ENCODE measurements around the gene COBLL1. TPM values are rescaled to one million over a fixed set of nuclear protein-coding genes. Genes with fewer than 3 reads are reported as not detected.

Gene COBLL1
- total and polyA plus RNA-seq, 2 experiments from 2014 or later, result 87.3 to 146 TPM

GRCh38 chr2:164675687-164676086, 165.9 kb downstream of the COBLL1 start:
- TF ChIP-seq EZH2 (IDR thresholded peaks at IDR 0.05; ENCODE audit: borderline replicate concordance), result no peak
- no peak for TF ChIP-seq EZH2phosphoT487 (IDR thresholded peaks at IDR 0.05; ENCODE audit: low read depth, severe bottlenecking, unreplicated experiment)
- no peak for TF ChIP-seq CTCF (IDR thresholded peaks at IDR 0.05; ENCODE audit: poor library complexity)
- no peaks in the 10 kb centered on the region for H3K9me3 ChIP-seq (ENCODE audit: low read depth)
- H3K27me3 ChIP-seq, result no peaks in the 10 kb centered on the region
- H2AFZ ChIP-seq, result no peak overlapping the region
- no peaks in the 10 kb centered on the region for H3K79me2 ChIP-seq
- no peak overlapping the region for H3K27ac ChIP-seq
- no peaks in the 10 kb centered on the region for H4K20me1 ChIP-seq (ENCODE audit: insufficient read depth, poor library complexity, severe bottlenecking)
- 83% methylated on average over 2 of the region's 2 CpGs for WGBS (ENCODE audit: low lambda C conversion rate, missing lambda C conversion rate)
- DNase-seq (ENCODE audit: low spot score), result no peak
- no peak overlapping the region for H3K4me3 ChIP-seq
- H3K4me2 ChIP-seq, result no peak overlapping the region
- no peaks in the 10 kb centered on the region for H3K9me2 ChIP-seq (replicated peaks; ENCODE audit: insufficient read depth)
- no peaks in the 10 kb centered on the region for H3K36me3 ChIP-seq (replicated peaks; ENCODE audit: insufficient read depth, low read depth)
- no peaks in the 10 kb centered on the region for H3K4me1 ChIP-seq (ENCODE audit: insufficient read depth)

- Histone ChIP-seq H3K36me3 (replicated peaks; ENCODE audit: insufficient read depth, low read depth) (no peaks in the 10 kb centered on the region), H3K4me1 (ENCODE audit: insufficient read depth) (no peaks in the 10 kb centered on the region), H3K9me2 (replicated peaks; ENCODE audit: insufficient read depth) (no peaks in the 10 kb centered on the region), H3K27ac (no peak overlapping the region), H2AFZ (no peak overlapping the region), H3K4me3 (no peak overlapping the region), H3K79me2 (no peaks in the 10 kb centered on the region), H3K9me3 (ENCODE audit: low read depth) (no peaks in the 10 kb centered on the region), H4K20me1 (ENCODE audit: insufficient read depth, poor library complexity, severe bottlenecking) (no peaks in the 10 kb centered on the region), H3K27me3 (no peaks in the 10 kb centered on the region), H3K4me2 (no peak overlapping the region)
- no peak for DNase-seq (ENCODE audit: low spot score)
- TF ChIP-seq EZH2phosphoT487 (IDR thresholded peaks at IDR 0.05; ENCODE audit: low read depth, severe bottlenecking, unreplicated experiment) (no peak), CTCF (IDR thresholded peaks at IDR 0.05; ENCODE audit: poor library complexity) (no peak), EZH2 (IDR thresholded peaks at IDR 0.05; ENCODE audit: borderline replicate concordance) (no peak)
- WGBS (ENCODE audit: low lambda C conversion rate, missing lambda C conversion rate), result 76% methylated on average over 2 of the region's 2 CpGs
These were observed 166.6 kb downstream of the COBLL1 start for GRCh38 chr2:164675027-164675426.

DNA sequence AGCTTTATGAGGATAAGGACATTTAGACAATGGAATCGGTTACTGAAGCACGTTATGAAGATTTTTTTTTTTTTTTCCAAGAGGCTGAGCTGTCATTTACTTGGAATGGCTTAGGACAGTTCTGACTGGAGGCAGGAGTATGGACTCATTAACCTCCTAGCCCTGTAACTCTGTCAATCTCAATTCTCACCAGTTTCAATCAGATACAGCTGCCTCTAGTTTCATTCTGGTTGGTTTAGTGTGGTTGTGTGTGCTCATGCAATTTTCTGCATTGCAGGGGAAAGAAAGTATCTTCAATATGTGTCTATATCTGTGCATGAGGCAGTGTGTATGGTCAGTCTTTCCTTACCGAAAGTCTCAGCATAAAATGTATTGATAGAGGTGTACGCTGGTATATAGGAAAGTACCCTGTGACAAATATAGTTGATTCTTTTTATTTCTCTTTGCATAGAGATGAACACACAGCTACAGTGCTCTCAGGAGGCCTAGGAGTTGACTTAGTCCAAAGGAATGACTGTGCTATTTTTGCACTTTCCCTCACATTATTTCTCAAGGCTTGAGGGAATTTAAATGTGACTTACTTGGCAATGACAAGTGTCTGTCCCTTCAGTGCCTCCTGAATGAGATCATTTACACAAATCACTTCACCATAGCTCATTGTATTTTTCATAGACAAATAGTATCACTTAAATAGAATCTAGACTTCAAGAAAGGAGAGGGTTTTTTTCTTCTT, 169.8 kb downstream of the COBLL1 start:
- H4K20me1 ChIP-seq (ENCODE audit: insufficient read depth, poor library complexity, severe bottlenecking), result no peaks in the 10 kb centered on the region
- H3K27me3 ChIP-seq, result no peaks in the 10 kb centered on the region
- H3K27ac ChIP-seq, result no peak overlapping the region
- TF ChIP-seq EZH2phosphoT487 (IDR thresholded peaks at IDR 0.05; ENCODE audit: low read depth, severe bottlenecking, unreplicated experiment) (no peak), CTCF (IDR thresholded peaks at IDR 0.05; ENCODE audit: poor library complexity) (no peak), EZH2 (IDR thresholded peaks at IDR 0.05; ENCODE audit: borderline replicate concordance) (no peak)
- no peaks in the 10 kb centered on the region for H3K9me2 ChIP-seq (replicated peaks; ENCODE audit: insufficient read depth)
- no peak for DNase-seq (ENCODE audit: low spot score)
- no peak overlapping the region for H3K4me3 ChIP-seq
- H3K79me2 ChIP-seq, result no peaks in the 10 kb centered on the region
- H3K36me3 ChIP-seq (replicated peaks; ENCODE audit: insufficient read depth, low read depth), result no peaks in the 10 kb centered on the region
- H3K4me2 ChIP-seq, result no peak overlapping the region
- no peaks in the 10 kb centered on the region for H3K4me1 ChIP-seq (ENCODE audit: insufficient read depth)
- WGBS (ENCODE audit: low lambda C conversion rate, missing lambda C conversion rate), result 88% methylated on average over 4 of the region's 4 CpGs
- no peaks in the 10 kb centered on the region for H3K9me3 ChIP-seq (ENCODE audit: low read depth)
- no peak overlapping the region for H2AFZ ChIP-seq

All from hepatocyte (in vitro differentiated cells).